Renal cortex interstitium (tissue), 11 donors: Measurements from ENCODE around the gene ABCB6. TPM values are rescaled to one million over a fixed set of nuclear protein-coding genes. Genes with fewer than 3 reads are reported as not detected.

Source experiments
- DNase-seq, 11 donors: peaks; one replicate each; pipeline ENCODE4 v3.0.0-alpha.2; 2013; ENCODE audit warnings: low read depth in 9 of 11, low spot score in 4 of 11; ENCODE audit errors: extremely low read depth in 1 of 11
- polyA plus RNA-seq, 3 donors: library from polyadenylated mRNA; unstranded; fragments of 120-200 nt; gene quantifications; one replicate each; pipeline ENCODE4 v1.2.1, GENCODE V29; 2013; ENCODE audit not compliant: insufficient read length in 3 of 3

ABCB6 gene
- polyA plus RNA-seq, 3 donors, result 42.1 to 50.2 (median 44.7) TPM

DNA sequence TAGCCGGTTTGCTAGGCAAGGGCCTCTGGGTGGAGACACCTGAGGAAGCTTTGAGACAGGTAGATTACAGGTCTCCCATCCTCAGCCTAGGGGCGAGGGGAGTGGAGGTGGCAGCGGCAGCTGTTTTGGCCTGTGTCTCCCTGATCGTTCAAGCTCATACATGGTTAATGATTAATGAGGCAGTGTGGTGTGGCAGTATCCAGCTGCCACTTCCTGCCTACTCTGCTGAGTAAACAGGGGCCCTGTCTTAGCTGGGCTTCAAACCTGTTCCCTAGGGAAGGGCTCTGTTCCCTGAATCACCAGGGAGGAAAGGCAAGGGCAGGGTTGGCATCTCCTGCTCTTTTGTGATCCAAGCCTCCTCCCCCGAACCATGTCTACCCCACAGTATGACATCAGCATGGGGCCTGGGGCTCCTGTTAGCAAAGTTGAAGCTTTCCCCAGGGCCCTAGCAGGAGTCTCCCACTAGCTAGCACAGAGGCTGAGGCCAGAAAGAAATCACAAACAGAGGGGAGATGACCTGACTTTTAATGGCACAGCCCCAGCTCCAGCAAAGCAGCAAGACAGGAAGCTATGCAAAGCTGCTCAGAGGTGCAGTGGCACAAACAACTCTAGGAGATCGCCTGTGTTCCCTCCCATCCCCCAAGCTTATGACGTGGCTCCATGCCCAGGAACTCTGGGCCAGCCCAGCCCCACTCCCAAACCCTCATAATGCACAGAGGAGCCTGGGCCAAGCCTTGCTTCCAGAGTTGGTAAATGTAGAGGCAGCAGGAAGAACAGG is 30.6 kb upstream of the ABCB6 start:
- peak in 3 of 11 donors; percentile 44 to 80 (median 45) for DNase-seq

DNA sequence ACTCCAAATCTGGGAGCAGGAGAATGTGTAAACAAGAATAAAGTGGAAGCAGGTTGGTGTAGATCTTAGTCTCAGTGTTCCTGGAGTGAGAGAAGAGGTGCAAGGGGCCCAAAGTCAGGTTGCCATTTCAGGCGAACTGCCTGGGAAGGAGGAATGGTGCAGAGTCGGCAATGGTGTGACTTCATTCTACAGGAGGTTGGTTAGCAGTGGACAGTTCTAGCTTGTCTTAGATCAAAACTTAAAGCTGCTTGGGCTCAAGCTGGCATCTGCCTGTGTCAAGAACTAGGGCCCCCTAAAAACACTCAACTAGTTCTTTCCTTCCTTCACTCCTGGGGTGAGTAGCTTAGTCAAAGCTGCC is 30.1 kb upstream of the ABCB6 start:
- no peak for DNase-seq

DNA sequence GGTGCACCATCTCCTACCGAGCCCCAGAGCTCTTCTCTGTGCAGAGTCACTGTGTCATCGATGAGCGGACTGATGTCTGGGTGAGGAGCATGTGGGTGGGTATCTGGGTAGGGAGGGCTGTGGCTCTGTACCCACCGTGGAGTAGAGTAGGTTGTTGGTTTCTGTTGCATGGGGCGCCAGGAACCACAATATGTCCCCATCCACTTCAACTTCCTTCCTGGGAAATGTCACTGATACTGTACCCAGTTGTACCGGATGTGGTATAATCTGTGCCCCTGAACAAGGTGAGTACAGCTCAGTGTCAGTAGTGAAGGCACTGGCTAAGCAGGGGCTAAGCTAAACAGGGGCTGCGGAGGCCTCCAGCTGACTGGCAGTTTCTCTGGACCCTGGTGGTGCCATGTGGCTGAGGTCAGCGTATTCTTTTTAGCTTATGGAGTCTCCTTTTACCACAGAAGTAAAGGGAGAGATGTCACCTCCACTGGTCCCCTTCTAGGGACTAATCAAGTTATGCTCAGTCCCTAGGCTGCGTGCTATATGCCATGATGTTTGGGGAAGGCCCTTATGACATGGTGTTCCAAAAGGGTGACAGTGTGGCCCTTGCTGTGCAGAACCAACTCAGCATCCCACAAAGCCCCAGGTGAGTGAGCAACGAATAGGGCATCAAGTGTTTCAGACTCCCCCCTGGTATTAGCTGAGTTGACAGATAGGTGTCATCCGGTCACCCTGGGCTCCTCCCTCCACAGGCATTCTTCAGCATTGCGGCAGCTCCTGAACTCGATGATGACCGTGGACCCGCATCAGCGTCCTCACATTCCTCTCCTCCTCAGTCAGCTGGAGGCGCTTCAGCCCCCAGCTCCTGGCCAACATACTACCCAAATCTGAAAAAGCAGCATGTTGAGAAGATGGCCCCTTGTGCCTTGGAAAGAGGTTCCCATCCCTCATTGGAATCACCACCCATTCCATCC is 29.2 kb upstream of the ABCB6 start:
- no peak for DNase-seq

DNA sequence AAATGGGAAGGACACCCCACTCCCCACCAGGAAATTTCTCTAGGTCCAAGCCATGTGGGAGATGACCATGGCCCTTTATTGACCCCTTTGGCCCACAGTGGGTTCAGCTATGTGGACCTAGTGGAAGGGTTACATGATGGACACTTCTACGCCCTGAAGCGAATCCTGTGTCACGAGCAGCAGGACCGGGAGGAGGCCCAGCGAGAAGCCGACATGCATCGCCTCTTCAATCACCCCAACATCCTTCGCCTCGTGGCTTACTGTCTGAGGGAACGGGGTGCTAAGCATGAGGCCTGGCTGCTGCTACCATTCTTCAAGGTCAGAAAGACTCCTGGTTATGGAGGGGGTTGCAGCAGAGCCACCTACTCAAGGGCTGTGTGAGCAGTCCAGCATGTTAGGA is 27.8 kb upstream of the ABCB6 start:
- no peak for DNase-seq

DNA sequence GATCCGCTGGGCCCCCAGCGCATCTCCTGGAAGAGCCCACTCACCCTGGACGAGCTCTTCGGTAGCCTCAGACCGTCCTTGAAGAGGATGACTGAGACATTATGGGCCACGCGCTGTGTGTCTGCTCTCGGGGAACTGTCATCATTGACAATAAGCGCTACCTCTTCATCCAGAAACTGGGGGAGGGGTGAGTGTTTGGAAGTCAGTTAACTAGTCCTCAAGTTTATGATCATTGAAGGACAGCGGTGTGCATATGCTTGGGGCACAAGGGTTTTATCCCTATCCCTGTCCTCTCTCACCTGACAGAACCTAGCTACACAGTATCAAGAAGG is 27.1 kb upstream of the ABCB6 start:
- DNase-seq, result no peak

DNA sequence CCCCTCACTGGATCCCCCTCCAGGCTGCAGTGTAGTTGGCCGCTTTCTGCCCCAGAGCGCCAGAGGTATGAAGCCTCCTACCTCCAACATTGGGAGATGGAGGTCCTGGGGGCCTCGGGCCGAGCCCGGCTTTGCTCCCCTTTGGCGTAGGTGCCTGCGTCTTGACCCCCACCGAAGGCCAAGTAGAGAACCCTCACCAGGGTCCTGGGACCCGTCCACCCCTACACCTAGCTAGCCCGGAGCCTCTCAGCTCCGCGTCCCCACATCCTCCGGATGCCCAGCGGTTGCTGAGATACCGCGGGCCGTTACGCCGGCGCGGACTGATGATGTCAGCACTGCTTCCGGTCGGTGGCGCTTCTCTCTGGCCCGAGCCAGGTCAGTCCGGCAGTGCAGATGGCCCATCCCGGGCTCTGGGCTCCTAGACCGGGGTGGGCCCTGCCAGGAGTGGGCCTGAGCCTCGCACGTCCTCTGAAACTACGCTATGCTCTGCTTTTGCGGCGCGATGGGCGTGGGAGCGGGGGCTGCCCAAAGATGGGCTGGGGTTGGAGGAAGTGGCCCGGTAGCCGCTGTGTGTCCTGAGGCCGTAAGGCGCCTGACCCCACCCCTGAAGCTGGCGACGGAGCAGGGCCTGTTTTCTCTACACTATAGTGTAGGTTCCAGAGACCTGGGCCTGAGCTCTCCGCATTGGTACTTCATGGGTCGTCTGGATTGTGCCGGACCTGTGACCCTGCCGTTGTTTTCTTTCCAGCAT is 26.6 kb upstream of the ABCB6 start, which contains the start of the genes GLB1L and STK16:
Gene GLB1L (minus strand): TSS at position 297 of the 751 bp plus-strand sequence. CDS start 1,871 bp downstream, outside the sequence.
Gene STK16 (plus strand): TSS at position 332 of the 751 bp plus-strand sequence. CDS start 521 bp downstream, outside the sequence.
- DNase-seq, result peak; percentile 80 to 94 (median 92)

DNA sequence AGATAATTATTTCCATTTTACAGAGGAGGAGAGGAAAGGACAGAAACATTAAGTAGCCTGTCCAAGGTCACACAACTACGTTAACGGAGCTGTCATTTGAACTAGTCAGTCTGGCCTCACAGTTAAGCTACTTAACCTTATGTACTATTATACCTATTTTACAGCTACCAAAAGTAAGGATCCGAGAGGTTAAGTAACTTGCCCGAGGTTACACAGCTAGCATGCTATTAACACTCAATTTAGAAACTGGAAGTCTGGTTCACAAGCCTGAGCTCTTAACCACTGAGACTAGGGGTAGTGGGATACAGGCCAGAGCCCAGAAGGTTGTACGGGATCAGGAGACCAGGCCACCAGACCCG is 26.0 kb upstream of the ABCB6 start:
- DNase-seq, result no peak

DNA sequence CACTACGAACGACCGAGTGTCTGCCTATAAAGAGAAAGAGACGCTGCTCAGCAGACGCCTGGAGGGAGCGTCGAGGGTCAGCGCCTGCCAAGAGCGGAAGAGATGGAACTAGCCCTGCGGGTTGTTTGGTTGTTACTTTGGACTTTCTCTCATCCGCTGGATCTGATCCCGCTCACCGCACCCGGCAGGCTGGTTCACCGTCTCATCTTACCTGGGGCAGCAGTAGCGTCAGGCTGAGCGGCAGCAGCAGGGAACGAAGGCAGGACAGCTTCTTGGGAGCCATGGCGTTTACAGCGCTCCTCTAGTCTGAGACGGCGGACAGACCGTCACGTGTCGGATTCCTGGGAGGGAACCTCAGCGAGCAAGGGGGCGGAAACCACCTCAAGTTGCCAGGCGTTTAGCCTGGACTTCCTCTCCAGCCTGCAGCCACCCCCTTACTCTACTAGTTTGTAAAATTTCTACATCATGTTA is 24.6 kb upstream of the ABCB6 start:
- DNase-seq, result no peak

DNA sequence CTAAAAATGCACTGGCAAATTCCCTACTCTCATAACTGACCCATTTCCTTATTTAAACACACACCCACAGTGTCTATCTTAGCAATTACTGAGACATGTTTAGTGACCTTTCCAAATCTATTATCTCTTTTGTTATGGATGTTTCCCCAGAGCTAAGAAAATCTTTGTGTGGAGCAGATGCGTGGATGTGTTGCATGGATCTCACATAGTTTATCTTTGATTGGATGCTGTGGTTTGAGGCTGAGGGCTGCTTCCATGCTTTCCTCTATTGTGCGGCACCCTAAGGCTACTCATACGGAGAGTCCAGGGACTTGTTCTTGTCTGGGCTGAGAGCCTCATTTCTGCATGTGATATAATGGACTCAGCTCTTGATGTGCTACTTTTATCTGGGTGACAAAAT is 15.6 kb upstream of the ABCB6 start:
- no peak for DNase-seq

DNA sequence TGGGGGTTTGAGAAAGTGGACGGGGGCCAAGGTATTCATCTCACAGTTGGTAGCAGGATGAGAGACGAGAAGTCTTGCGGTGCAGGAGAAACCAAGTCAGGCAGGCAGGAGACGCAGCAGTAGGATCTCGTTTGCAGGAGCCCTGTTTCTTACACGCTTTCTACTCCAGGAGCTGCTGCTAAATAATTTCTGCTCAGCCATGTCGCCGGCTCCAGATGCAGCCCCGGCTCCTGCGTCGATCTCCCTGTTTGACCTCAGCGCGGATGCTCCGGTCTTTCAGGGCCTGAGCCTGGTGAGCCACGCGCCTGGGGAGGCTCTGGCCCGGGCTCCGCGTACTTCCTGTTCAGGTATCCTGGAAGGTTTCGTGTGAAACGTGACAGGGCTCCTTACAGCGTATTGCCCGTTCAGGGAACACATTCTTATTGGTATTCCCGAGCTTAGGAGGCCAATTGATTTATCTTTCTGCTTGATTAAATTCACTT is 11.3 kb upstream of the ABCB6 start:
- no peak for DNase-seq

DNA sequence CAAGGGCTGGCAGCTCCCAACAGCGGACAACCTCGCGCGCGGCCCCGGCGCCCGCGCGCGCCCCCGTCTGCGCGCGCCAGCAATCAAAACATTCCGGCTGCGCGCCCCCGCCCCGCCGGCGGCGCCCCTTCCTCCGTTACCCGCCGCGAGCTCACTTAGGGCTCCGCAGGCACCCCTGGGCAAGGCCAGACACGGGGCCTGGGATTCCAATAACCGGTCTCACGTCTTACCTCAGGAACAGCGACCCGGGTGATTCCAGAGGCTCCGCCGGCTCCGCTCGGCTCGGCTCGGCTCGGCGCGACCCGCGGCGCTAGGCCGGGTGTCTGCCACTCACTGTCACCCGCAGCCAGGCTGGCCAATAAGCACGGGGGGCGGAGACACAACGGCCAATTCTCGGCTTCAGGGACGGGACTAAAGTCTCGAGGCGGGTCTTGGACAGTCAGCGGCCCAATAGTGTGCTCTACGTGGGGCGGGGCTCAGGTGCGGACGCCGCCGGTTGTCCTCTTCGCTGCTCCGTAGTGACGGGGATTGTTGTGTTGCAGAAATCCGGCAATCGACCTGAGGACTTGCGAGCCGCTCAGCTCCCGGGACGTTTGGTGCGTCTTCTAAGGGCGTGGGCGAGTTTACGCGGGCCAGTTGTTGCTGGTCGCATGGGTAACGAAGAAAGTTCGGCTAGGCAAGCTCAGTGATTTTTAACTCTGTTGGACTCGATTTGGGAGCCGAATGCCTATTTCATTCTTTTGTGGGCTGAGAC is 10.7 kb upstream of the ABCB6 start, which contains the start of the genes ANKZF1 and ATG9A:
Gene ANKZF1 (plus strand): TSS at position 502 of the 754 bp plus-strand sequence. CDS start 452 bp downstream, outside the sequence.
Gene ATG9A (minus strand): TSS at position 332 of the 754 bp plus-strand sequence. CDS start 1,612 bp downstream, outside the sequence.
- peak; percentile 90 to 99 (median 97) for DNase-seq

DNA sequence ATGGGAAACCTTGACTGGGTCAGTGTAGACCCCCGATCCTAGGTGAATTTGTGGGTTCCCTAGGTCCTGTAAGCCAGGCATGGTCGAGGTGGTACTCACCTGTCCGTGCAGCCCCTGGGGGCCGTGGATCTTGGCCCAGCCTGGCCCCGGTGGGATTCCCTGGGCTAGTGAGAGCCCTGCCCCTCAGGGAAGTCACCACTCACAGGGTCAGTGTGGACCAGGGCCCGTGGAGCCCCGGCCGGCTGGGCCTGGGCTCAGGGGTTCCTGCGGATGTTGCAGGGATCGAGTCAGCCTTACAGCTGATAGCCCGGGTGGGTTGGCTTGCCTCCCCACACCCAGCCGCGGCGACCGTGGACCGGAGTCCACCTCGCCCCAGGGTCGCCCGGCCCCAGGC is 10.2 kb upstream of the ABCB6 start:
- no peak for DNase-seq

DNA sequence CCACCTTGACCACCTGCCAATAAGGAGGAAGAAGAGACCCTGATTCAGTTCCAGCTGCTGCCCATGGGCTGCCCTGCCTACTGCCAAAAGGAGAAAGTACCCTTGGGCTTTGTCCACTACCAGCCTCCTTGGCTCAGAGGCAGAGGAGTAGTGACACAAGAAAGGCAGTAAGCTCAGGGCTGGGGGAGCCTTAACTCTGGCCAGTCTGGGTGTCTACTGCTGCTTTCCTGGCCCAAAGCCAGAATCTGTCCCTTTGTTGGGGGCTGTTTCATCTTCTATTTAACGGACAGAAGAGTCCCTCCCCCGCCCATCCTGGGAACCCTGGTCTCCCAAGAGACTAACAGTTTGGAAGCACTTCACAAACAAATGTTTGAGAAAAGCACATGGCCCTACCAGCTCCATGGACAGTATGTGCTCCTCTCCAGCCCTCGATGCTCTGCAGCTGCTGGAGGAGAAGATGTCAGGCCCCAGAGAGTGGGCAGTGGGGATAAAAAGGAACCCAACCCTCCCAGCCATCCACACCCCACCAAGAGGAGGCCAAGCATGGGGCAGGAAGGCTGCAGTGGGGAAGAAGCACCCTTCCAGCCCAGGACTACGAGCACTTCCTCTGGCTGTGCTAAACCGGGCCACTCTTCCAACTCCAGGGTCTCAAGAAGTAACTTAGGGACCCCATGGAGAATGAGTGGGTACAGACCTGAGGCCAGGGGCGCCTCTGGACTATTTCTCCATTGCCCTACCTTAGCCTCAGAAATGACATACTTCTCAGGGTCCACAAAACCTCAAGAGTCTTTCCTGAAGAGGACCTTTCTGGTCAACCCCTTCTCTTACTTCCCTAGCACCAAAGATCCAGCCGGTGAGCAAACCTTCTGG is 9.5 kb upstream of the ABCB6 start:
- DNase-seq, result no peak

DNA sequence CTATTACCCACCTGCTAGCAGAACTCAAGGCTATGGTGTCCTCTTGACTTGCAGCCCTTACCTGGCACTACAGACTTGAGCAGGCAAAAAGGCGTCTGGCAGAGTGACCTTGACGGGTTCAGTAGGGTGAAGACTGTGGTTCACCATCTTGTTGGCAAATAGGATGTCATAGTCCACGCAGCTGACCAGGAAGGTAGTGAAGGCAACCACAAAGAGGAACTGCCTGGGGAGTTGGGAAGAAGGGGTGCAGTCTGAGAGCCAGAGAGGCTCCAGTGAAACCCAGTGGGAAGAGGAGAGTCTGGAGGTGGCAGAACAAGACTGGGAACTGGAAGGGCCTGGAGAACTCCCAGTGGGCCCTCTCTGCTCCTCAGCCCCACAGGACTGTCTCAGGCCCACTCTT is 6.6 kb upstream of the ABCB6 start:
- DNase-seq, result no peak

DNA sequence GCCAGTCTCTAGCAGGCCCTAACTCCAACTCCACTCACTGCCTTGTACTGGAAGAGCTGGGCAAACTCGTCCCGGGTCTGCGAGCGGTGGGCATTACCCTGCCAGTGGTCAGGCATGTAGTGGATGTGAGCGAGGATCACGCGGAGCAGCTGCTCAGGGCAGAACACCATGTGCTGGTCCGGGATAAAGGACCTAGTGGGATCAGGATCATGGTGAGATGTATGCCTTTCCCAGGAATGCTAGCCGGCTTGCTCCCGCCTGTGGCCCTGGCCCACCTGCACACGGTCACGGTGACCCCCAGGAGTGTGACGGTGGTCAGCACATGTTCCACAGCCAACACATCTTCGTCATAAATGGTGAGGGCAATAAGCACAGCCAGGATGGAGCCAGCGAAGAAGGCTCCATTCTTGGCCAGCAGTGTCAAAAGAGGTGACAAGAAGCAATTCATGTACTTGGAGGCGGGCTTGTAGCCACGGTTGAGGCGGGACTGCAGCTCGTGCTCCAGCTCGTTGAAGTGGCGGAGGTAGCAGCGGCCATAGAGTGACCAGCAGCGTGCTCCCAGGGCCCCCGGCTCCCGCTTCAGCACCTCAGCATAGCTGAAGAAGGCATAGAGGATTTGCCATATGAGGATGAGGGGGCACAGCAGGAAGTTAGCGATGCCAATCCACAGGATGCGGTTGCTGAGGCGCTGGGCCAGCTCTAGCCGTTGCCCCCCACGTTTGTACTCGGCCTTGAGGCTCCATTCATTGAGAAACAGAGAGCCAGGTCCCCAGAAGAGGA is 5.3 kb upstream of the ABCB6 start:
- DNase-seq, result no peak

DNA sequence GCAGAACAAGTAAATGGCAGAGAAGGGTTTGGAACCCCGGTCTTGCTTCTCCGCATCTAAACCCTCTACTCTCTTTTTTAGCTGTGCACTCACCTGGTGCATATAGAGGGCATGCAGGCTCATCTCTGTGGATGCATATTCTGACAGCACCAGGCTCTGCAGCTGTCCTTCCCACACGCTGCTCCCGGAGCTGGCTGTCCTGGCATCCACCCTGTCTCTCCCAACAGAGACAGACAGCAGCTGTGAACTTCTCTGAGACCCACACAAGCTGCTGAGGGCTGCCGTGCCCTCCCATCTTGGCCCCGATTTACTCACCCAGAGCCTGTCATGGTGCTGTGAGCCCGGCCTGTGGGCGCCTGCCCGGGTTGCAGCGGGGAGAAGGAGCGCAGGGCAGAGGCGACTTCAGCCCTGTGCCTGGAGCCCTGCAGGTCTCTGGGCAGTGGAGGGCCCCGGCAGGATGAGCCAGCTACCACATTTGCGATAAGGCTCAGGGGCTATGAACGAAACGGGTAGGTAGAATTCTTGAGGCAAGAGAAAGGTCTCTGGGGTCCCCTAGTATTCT is 3.3 kb upstream of the ABCB6 start:
- no peak for DNase-seq
